ENCODE results near the gene SPAG4.

Gene SPAG4

GRCh38 chr20:35632539-35633115 lies 17.0 kb downstream of the SPAG4 start:
- no peak overlapping the region for H3K4me3 ChIP-seq (ENCODE audit: low read depth, low read length)
- CTCF ChIA-PET, result interaction anchor here (1.2 to 1.4 kb wide), 3 partner anchors 13 to 120 kb away, joined by 3 read pairs; no protein-coding TSS in a partner anchor
- no peak for DNase-seq (ENCODE audit: low read depth, low spot score)
- POLR2A ChIA-PET, result no interaction called here
- no peak for TF ChIP-seq CTCF (IDR thresholded peaks at IDR 0.05; ENCODE audit: insufficient read depth, low read length, missing control alignments)

- DNase-seq (ENCODE audit: low read depth, low spot score), result no peak
- no peak for TF ChIP-seq CTCF (IDR thresholded peaks at IDR 0.05; ENCODE audit: insufficient read depth, low read length, missing control alignments)
- ChIA-PET POLR2A (no interaction called here), CTCF (interaction anchor here (0.8 to 2.6 kb wide), 2 partner anchors 12 to 16 kb away, joined by 3 to 11 read pairs; no protein-coding TSS in a partner anchor)
- H3K4me3 ChIP-seq (ENCODE audit: low read depth, low read length), result no peak overlapping the region
These were observed 20.0 kb downstream of the SPAG4 start for GRCh38 chr20:35635652-35636051.

GRCh38 chr20:35636095-35636494 lies 20.5 kb downstream of the SPAG4 start:
- POLR2A ChIA-PET, result no interaction called here
- no peak for TF ChIP-seq CTCF (IDR thresholded peaks at IDR 0.05; ENCODE audit: insufficient read depth, low read length, missing control alignments)
- no peak for DNase-seq (ENCODE audit: low read depth, low spot score)
- CTCF ChIA-PET, result interaction anchor here (0.8 to 2.6 kb wide), 3 partner anchors 9 to 16 kb away, joined by 3 to 11 read pairs (median 4); no protein-coding TSS in a partner anchor
- no peak overlapping the region for H3K4me3 ChIP-seq (ENCODE audit: low read depth, low read length)

GRCh38 chr20:35637276-35637675 lies 21.6 kb downstream of the SPAG4 start:
- TF ChIP-seq CTCF (IDR thresholded peaks at IDR 0.05; ENCODE audit: insufficient read depth, low read length, missing control alignments), result no peak
- ChIA-PET POLR2A (interaction anchor here (1.3 kb wide), 1 partner anchor 18 kb away, joined by 3 read pairs; no protein-coding TSS in a partner anchor), CTCF (interaction anchor here (0.7 to 1.1 kb wide), 3 partner anchors 8 to 127 kb away, joined by 3 to 4 read pairs (median 3); no protein-coding TSS in a partner anchor)

GRCh38 chr20:35638751-35639150 lies 23.1 kb downstream of the SPAG4 start:
- CTCF ChIA-PET, result interaction anchor here (1.0 kb wide), 1 partner anchor 19 kb away, joined by 3 read pairs; no protein-coding TSS in a partner anchor
- DNase-seq (ENCODE audit: low read depth, low spot score), result no peak
- H3K4me3 ChIP-seq (ENCODE audit: low read depth, low read length), result no peak overlapping the region
- no peak for TF ChIP-seq CTCF (IDR thresholded peaks at IDR 0.05; ENCODE audit: insufficient read depth, low read length, missing control alignments)
- POLR2A ChIA-PET, result interaction anchor here (1.5 kb wide), 1 partner anchor 9 kb away, joined by 4 read pairs; no protein-coding TSS in a partner anchor

More at GRCh38 chr20:35637276-35637675, 21.6 kb downstream of the SPAG4 start:
- no peak overlapping the region for H3K4me3 ChIP-seq (ENCODE audit: low read depth, low read length)
- DNase-seq (ENCODE audit: low read depth, low spot score), result no peak

GRCh38 chr20:35640724-35641123 lies 25.1 kb downstream of the SPAG4 start:
- CTCF ChIA-PET, result no interaction called here
- no peak for TF ChIP-seq CTCF (IDR thresholded peaks at IDR 0.05; ENCODE audit: insufficient read depth, low read length, missing control alignments)
- POLR2A ChIA-PET, result no interaction called here
- no peak for DNase-seq (ENCODE audit: low read depth, low spot score)
- H3K4me3 ChIP-seq (ENCODE audit: low read depth, low read length), result no peak overlapping the region

Measured in AG04449 (cell line).